ENCODE results near the gene BPTF. TPM values are rescaled to one million over a fixed set of nuclear protein-coding genes. Genes with fewer than 3 reads are reported as not detected.

The BPTF gene
- total and polyA plus RNA-seq, 2 of the 8 experiments (the other 6 are each of a cell fraction or from before 2014, with no cell fraction given) = 107 to 228 TPM

DNA sequence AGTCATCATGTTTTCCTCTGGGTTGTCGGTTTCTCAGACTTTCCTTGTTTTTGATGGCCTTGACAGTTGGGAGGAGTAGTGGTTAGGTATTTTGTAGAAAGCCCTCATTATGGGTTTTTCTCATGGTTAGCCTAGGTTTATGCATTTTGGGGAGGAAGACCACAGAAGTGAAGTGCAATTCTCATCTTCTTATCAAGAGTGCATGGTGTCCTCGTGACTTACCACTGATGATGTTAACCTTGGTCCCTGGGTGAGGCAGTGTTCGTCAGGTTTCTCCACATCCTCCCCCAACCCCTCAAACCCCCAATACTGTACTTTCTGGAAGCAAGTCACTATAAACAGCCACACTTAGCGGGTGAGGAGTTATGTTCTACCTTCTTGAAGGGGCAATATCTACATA is 42.3 kb downstream of the BPTF start (continued):
- TF ChIP-seq, protein P1, sequence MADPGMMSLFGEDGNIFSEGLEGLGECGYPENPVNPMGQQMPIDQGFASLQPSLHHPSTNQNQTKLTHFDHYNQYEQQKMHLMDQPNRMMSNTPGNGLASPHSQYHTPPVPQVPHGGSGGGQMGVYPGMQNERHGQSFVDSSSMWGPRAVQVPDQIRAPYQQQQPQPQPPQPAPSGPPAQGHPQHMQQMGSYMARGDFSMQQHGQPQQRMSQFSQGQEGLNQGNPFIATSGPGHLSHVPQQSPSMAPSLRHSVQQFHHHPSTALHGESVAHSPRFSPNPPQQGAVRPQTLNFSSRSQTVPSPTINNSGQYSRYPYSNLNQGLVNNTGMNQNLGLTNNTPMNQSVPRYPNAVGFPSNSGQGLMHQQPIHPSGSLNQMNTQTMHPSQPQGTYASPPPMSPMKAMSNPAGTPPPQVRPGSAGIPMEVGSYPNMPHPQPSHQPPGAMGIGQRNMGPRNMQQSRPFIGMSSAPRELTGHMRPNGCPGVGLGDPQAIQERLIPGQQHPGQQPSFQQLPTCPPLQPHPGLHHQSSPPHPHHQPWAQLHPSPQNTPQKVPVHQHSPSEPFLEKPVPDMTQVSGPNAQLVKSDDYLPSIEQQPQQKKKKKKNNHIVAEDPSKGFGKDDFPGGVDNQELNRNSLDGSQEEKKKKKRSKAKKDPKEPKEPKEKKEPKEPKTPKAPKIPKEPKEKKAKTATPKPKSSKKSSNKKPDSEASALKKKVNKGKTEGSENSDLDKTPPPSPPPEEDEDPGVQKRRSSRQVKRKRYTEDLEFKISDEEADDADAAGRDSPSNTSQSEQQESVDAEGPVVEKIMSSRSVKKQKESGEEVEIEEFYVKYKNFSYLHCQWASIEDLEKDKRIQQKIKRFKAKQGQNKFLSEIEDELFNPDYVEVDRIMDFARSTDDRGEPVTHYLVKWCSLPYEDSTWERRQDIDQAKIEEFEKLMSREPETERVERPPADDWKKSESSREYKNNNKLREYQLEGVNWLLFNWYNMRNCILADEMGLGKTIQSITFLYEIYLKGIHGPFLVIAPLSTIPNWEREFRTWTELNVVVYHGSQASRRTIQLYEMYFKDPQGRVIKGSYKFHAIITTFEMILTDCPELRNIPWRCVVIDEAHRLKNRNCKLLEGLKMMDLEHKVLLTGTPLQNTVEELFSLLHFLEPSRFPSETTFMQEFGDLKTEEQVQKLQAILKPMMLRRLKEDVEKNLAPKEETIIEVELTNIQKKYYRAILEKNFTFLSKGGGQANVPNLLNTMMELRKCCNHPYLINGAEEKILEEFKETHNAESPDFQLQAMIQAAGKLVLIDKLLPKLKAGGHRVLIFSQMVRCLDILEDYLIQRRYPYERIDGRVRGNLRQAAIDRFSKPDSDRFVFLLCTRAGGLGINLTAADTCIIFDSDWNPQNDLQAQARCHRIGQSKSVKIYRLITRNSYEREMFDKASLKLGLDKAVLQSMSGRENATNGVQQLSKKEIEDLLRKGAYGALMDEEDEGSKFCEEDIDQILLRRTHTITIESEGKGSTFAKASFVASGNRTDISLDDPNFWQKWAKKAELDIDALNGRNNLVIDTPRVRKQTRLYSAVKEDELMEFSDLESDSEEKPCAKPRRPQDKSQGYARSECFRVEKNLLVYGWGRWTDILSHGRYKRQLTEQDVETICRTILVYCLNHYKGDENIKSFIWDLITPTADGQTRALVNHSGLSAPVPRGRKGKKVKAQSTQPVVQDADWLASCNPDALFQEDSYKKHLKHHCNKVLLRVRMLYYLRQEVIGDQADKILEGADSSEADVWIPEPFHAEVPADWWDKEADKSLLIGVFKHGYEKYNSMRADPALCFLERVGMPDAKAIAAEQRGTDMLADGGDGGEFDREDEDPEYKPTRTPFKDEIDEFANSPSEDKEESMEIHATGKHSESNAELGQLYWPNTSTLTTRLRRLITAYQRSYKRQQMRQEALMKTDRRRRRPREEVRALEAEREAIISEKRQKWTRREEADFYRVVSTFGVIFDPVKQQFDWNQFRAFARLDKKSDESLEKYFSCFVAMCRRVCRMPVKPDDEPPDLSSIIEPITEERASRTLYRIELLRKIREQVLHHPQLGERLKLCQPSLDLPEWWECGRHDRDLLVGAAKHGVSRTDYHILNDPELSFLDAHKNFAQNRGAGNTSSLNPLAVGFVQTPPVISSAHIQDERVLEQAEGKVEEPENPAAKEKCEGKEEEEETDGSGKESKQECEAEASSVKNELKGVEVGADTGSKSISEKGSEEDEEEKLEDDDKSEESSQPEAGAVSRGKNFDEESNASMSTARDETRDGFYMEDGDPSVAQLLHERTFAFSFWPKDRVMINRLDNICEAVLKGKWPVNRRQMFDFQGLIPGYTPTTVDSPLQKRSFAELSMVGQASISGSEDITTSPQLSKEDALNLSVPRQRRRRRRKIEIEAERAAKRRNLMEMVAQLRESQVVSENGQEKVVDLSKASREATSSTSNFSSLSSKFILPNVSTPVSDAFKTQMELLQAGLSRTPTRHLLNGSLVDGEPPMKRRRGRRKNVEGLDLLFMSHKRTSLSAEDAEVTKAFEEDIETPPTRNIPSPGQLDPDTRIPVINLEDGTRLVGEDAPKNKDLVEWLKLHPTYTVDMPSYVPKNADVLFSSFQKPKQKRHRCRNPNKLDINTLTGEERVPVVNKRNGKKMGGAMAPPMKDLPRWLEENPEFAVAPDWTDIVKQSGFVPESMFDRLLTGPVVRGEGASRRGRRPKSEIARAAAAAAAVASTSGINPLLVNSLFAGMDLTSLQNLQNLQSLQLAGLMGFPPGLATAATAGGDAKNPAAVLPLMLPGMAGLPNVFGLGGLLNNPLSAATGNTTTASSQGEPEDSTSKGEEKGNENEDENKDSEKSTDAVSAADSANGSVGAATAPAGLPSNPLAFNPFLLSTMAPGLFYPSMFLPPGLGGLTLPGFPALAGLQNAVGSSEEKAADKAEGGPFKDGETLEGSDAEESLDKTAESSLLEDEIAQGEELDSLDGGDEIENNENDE (IDR thresholded peaks at IDR 0.05; ENCODE audit: insufficient replicate concordance, low read length) = no peak
- TF ChIP-seq JUN (IDR thresholded peaks at IDR 0.05; ENCODE audit: low read depth, low read length) (no peak), RNF2 (IDR thresholded peaks at IDR 0.05; ENCODE audit: borderline replicate concordance, low read depth, low read length, missing control alignments, poor library complexity, severe bottlenecking) (no peak), SP4 (IDR thresholded peaks at IDR 0.05; ENCODE audit: low read length) (no peak), JUND (IDR thresholded peaks at IDR 0.05; ENCODE audit: low read length) (no peak), SUZ12 (IDR thresholded peaks at IDR 0.05; ENCODE audit: low read length) (no peak), SP1 (IDR thresholded peaks at IDR 0.05; ENCODE audit: low read depth, low read length) (no peak), NRF1 (IDR thresholded peaks at IDR 0.05; ENCODE audit: low read depth, low read length) (no peak), SIN3A (conservative IDR thresholded peaks at IDR 0.05 in 1 of 2, IDR thresholded peaks at IDR 0.05 in 1 of 2; ENCODE audit: low read depth in 1 of 2, low read length in 2 of 2) (no peak), PHF8 (conservative IDR thresholded peaks at IDR 0.05; ENCODE audit: low read depth, low read length) (no peak), RFX5 (IDR thresholded peaks at IDR 0.05; ENCODE audit: borderline replicate concordance, low read depth, low read length) (no peak)
